Measurements from ENCODE around the gene THADA.

DNA sequence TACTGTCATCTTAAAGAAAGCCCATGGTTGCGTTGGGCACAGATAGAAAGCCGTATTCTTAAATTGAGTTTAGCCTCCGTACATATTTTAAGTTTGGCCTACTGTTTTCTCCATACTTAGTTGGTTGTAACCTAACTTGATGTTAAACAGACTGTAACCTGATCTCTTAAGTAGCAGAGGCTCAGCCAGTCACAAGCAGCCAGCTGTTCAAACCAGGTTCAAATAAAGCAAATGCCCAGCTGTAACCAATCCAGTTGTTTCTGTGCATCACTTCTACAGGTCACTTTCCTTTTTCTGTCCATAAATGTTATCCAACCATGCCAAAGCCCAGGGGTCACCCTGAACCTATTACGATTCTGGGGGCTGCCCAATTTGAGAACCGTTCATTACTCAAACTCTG lies 10.0 kb upstream of the THADA start:
- TF ChIP-seq, protein P1, sequence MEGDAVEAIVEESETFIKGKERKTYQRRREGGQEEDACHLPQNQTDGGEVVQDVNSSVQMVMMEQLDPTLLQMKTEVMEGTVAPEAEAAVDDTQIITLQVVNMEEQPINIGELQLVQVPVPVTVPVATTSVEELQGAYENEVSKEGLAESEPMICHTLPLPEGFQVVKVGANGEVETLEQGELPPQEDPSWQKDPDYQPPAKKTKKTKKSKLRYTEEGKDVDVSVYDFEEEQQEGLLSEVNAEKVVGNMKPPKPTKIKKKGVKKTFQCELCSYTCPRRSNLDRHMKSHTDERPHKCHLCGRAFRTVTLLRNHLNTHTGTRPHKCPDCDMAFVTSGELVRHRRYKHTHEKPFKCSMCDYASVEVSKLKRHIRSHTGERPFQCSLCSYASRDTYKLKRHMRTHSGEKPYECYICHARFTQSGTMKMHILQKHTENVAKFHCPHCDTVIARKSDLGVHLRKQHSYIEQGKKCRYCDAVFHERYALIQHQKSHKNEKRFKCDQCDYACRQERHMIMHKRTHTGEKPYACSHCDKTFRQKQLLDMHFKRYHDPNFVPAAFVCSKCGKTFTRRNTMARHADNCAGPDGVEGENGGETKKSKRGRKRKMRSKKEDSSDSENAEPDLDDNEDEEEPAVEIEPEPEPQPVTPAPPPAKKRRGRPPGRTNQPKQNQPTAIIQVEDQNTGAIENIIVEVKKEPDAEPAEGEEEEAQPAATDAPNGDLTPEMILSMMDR (IDR thresholded peaks at IDR 0.05): no peak
- TF ChIP-seq POLR2A (IDR thresholded peaks at IDR 0.05): no peak
